Hematopoietic multipotent progenitor cell treated with erythropoietin and hydrocortisone succinate and interleukin-3 and kit ligand, for 8 days (in vitro differentiated cells): Measurements from ENCODE around the gene LHCGR.
A peak's percentile ranks its signal among the peaks of the same experiment; 100 is the strongest.

Experiments
- DNase-seq: peaks from one replicate; pipeline ENCODE4 v3.0.0-alpha.2; 2015

LHCGR gene

DNA sequence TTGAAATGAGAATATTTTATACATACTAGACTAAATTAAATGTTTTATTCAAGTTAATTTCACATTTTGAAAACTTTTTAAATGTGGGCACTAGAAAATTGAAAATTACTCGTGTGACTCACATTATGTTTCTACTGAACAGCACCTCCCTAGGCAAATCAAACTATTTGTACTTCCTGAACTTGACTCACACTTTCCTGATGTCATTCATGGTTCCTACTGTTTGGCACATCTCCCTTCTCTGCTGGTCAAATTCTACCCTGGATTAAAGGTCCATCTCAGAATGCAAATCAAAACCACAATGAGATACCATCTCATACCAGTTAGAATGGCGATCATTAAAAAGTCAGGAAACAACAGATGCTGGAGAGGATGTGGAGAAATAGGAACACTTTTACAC lies 16.7 kb downstream of the LHCGR start:
- DNase-seq = no peak

DNA sequence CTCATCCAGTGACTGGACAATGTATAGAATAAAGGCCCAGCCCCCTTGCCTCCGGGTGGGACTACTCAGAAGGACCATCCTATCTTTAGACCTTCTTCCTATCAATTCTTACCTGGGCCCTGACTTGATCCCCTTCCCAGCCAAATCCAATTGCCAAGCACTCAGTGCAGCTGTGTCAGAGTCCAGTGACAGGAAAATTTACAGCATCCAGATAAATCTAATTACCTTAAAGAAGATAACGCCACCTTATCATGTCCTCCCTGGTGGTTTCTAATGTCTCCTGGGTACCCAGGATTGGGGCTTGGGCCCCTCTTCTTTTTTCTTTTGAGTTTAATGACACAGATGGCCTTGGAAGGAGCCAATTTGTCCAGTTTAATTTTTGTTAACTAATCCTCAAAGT lies 19.3 kb downstream of the LHCGR start:
- no peak for DNase-seq

DNA sequence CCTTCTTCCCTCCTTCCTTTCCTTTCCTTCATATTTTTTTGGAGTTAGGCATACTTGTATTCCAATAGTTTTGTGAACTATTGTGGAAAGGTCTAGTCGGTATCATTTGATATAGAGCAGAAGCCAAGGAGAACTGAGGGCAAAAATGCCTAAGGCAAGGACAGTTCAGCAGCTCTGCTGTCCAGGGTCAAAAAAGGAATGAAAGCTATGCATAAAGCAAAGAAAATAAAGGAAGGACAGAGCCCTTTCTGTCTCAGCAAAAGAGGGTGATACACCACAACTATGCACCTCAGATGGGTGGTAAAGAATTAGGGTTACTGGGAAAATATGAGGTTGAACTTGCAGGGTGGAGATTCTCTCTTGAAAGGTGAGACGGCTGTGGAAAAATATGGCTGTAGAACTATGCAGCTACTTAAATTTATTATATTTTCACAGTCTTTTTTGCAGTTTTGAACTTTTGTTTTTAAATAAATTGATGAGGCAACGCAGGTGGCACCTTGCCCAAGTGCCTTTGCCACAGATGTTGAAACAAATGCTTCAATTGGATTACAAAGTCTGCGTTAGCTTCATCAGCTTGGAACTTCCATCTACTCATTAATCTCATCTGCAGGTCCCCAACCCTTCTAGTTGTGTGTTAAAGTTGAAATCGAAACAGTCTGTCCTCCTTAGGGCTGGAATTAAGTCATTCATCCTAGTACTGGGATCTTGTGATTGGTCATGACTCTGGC lies 20.8 kb downstream of the LHCGR start:
- DNase-seq = no peak

DNA sequence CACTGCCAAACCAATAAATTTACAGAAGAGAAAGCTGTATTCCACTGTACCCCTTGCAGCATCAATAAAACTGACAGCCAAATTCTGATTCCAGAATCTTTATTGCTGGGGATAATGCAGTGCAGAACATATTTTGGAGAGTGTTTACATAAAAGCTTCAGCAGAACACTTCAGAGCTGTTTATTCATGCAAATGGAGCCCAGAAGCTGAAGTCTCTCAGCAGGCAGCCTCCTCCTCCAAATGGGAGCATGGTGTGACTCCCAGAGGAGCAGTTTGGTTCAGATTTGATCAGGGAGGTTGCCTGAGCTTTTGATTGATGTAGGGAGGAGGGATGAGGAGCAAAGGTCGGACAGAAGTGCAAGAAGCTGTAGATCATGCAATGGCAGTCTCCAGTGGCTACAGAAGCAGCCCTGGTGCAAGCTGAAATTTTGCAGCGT lies 22.4 kb downstream of the LHCGR start:
- no peak for DNase-seq

DNA sequence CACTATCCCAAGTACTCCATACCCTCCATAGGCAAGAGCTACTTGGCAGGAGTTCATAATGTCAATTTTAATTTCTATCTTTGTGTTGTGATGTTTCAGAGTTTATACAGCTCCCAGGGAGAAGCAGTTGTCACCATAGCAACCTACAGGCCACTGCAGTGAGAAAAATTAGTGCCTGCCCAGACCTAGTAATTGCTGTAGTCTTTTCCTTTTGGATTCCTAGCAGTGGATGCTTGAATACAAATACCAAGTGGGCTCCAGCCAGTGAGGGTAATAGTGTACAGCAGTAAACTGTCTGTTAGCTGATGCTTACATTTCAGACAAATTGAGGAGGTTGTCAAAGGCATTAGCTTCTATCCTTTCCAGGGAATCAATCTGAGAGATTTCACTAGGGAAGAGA lies 26.7 kb downstream of the LHCGR start:
- DNase-seq = no peak

DNA sequence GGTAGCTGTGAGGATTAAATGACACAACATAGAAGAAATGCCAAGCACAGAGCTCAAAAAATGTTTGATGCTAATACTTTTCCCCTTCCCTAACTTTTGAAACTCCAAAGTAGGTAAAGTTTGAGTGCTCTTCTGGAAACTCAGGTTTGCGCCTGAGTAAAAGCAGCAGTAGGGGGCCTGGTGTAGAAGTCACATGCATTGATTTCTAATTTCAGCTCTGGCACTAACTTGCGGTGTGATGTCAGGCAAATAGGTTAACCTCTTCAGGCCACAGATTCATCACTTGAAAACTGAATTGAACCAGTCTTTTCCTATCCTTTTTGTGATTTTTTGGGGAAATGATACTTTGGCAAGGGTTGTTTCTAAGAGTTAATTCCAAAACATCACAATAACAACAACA lies 27.2 kb downstream of the LHCGR start:
- DNase-seq = no peak

DNA sequence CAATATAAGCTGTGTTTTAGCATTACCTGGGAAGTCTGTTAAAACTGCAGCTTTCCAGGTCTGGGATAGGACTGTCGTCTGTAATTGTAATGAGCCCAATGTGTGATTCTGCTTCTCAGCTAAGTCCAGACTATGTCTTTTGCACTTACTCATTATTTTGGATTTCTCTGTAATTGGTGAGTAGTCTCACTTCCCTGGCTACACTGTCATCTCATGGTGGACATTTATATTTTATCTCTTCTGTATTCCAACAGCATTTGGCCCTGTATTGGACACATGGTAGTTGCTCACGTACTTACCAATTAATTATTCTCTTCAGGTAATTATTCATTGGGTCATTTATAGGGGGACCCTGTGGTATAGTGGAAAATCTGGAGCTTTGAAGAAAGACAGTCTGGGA lies 28.0 kb downstream of the LHCGR start:
- no peak for DNase-seq

DNA sequence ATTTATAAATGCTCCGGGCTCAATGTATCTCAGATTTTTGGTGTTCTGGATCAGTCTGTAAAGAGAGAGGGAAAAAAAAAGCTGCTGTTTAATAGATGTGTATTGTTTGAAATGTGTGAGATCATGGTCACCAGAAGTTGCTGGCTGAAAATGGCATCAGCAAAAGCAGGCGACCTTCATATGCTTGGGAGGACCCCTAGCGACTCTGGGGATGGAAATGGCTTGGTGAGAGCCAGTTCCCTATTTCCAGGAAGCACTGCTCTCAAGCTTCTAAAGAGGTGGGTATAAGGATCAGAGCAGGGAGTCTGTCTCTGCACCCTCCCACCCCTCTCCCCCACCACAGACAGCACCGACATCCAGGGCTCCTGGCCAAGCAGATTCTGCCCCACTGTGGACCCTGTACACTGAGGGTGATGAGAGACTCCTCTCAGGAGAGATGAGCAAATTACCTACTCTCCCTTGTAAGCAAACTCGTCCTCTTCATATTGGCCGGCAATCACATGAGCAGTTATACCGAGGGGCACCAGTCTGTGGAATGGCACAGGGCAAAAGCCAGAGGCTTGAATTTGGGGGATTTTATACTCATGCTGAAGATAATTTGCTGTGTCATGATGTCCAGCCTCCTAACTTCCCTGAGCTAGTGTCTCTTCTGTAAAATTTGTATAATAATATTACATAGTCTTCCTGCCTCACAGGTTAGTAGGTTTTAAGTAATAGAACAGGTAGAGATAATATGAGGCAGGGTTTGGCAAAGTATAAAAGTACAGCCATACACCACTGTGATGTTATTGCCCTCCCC lies 29.6 kb downstream of the LHCGR start:
- peak; percentile 4 for DNase-seq

DNA sequence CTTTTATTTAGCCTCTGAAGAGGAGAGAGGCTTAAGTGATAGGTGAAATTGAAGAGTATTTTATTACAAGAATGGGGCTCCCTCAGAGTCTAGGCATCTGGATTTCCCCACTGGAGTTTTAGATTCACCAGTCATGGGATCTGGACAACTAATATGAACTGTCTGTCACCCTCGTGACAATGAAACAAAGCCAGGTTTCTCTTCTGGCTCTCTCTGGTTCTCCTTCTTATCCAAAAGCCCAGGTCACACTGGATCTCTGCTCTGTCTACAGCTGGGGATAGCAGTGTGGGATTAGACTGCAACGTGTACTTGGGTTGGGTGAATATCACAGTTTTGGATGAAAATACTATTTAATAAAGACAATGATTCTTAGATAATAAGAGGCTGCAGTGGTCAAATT lies 31.2 kb downstream of the LHCGR start:
- no peak for DNase-seq

DNA sequence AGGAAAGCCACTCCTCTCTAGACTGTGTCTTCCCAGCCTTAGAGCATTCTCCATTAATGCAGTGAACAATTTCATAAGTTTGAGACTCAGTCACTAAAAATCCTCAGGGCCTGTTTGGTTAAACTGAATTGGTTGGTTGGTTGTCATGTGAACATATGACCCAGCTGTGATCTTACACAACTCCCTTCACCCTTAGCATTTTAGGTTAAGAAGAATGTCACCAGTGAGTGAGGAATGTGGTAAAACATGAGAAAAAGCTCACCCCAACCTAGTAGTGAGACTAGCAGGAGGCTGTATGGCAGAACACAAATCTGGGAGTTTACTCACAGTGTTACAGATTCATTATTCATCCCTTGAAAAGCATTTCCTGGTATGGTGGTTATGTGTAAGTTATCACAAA lies 32.4 kb downstream of the LHCGR start:
- no peak for DNase-seq

DNA sequence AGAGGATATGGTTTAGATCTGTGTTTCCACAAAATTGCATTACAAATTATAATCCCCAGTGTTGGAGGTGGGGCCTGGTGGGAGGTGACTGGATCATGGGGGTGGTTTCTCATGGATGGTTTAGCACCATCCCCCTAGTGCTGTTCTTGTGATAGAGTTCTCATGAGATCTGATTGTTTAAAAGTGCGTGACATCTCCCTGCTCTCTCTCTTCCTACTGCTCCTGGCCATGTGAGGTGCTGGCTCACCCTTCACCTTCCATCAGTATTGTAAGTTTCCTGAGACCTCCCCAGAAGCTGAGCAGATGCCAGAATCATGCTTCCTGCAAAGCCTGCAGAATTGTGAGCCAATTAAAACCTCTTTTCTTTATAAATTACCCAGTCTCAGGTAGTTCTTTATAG lies 33.1 kb downstream of the LHCGR start:
- DNase-seq = no peak

DNA sequence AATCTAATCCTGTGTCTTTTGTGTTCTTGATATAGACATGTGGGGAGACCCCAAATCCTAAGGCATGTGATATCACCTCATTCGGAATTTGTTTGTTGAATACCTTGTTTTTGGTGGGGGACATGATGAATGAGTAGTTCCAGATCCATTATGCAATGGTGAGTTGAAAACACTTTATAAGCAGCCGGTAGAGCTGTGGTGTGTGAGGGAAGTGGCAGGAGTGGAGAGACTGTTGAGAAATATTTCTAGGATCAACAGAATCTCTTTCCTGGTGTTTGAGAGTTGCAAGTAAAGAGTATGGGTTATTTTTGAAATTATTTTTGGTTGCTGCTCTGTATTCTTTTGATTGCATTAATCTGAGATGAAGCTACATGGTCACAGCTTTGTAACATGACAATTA lies 34.4 kb downstream of the LHCGR start:
- no peak for DNase-seq

DNA sequence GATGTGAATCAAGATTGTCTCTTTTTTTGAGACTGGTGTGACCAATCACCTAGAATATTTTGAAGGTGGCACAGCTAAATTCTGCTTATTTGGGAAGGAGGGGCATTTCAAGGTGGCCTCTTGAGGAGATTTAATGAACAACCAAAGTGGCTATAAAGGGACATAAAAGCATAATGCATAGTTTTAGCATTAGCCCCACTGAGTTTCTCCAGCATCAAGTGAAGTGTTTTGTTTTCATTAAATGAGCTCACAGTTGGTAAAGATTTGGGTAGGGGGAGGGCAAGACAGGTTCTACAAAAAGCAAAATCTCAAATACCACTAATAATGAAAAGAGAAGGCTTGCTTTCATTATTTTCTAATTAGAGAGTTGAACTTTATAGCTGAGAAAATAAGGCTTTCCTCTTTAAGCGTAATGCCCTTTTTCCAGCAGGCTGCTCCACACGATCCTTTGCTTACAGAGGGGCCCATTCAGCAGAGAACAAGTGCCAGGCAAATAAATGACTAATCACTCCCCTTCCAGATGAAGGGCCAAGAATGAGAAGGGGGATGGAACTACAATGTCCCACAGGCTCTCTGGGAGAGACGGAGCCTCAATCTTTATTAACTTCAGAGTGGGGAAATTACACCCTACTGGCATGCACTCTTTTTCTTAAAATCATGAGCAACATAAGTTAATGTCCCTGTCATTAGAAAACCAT lies 35.9 kb downstream of the LHCGR start:
- no peak for DNase-seq

DNA sequence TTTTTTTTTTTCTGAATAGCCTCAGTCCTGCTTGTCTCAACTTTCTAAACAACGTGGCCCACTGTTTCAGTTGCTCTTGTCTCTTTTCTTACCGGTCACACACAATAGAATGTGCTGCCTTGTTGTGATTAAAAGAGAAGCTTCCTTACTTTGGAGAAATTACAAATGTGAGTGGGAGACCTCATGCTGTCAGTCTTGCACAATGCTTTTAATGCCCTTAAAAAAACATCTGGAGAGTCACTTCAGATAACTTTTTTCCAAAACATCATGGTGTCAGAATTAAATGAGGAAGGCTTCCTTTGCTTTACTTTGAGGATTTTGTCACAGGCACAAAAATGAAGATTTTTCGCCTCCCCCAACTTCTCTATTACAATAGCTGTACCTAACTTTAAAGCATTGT lies 37.7 kb downstream of the LHCGR start:
- DNase-seq = no peak

DNA sequence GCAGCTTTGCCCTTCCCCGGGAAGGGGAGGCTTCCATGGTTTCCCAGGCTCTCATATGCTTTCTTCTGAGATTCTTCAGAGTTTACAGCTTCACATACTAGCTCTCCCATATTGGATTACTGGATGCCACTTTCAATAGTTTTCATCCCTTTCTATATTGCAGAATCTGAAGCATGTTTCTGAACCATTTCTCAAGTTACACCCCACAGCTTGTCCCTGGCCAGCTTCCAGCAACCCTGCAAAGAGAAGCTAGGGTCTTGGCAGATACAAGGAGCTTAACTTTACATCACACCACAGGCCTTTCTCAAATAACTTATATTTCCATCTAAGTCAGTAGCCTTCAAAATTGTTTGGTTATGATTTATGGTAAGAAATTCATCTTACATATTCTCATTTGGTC lies 39.6 kb downstream of the LHCGR start:
- DNase-seq = no peak

DNA sequence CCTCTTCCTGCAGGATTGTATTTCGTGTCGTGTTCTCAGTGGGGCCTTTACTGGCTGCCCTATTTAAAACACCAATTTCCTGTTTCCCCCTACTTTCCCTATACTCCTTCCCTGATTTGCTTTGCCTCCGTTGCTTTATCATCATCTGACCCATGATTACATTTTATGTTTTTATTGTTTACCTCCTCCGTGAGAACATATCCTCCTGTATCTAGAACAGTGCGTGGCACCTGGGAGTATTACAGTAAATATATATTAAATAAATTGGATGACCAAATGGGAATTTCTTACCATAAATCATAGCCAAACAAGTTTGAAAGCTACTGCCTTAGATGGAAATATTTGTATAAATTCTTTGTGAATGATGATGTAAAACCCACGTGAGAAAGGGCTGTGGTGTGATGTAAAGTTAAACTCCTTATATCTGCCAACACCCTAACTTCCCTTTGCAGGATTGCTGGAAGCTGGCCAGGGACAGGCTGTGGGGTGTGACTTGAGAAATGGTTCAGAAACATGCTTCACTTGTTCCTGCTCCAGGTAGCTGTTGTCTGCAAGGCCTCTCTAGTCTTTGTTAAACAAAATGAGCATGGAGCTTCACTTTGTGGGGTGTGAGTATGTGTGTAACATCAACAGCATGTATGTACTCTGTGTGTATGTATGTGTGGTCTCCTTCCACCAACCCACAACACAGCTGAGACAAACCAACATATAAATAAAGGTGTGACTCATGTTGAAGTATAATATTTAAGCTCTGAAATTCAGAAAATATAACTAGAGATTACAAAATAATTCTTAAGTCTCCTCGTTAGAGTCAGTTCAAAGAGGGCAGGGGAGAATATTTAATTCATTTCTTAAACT lies 40.3 kb downstream of the LHCGR start:
- peak; percentile 51 for DNase-seq

DNA sequence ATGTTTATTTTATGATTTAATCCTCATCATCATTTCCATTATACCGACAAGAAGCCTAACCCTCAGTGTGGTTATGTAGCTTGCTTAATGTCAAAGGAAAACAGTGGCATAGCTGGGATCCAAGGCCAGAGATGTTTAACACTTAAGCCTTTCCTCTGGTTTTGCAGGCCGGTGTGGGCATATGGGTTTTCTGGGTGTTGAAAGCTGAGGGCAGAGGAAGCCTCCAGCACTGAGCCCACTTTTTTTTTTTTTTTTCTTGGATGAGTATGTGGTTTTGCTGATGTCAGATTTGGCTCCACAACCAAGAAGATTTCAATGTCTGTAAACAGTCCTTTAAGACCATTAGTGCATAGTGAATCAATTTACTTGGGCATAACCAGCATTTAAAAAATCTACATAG lies 41.3 kb downstream of the LHCGR start:
- DNase-seq = no peak

DNA sequence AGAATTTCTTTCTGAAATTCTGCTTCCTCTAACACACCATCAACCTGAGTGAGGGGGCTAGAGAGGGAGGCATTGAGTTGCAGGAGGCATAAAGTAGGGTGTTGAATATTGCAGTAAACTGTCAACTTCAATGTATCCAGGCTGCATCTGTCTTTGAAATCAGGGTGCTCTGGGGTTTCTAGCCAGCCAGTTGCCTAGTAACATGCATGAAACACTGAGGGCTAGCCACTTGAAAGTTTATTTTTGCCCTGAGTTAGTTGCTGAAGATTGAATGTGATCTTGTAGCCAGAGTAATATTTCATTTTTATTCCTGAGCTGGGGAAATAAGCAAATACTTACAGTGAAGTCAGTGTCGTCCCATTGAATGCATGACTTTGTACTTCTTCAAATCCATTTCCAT lies 41.9 kb downstream of the LHCGR start:
- no peak for DNase-seq

DNA sequence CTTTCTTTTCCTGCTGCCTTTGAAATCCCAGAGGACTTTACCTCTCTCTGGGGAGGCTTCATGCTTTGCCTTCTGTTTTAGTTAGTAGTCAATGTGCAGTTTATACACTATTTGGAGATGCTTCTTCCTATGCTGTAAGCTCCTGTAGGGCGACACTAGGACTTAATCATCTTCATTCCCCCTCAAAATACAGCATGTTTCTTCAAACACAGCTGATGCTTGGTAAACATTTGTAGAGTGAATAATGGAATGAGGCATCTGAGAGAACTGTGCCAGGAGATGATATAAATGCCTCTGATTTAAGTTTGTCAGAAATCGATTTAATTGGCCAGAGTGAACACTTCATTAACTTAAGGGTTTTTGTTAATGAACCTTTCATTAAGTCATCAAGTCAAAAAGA lies 43.4 kb downstream of the LHCGR start:
- no peak for DNase-seq

DNA sequence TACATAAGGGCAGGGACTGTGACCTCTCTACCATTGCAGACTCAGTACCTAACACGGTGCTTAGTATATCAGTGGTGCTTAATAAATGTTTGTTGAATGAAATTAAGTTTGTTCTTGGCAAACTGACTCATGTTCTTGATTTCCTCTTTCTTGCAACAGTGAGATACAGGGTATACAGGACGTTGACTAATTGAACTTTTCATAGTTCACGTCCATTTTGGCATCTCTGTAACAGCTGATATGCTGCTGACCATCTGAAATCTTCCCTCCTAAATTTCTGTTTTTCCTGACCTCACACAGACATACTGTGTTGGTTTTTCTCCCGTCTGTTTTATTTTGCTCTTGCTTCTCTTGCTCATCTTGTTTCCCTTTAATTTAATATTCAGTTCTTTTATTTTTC lies 44.2 kb downstream of the LHCGR start:
- no peak for DNase-seq

DNA sequence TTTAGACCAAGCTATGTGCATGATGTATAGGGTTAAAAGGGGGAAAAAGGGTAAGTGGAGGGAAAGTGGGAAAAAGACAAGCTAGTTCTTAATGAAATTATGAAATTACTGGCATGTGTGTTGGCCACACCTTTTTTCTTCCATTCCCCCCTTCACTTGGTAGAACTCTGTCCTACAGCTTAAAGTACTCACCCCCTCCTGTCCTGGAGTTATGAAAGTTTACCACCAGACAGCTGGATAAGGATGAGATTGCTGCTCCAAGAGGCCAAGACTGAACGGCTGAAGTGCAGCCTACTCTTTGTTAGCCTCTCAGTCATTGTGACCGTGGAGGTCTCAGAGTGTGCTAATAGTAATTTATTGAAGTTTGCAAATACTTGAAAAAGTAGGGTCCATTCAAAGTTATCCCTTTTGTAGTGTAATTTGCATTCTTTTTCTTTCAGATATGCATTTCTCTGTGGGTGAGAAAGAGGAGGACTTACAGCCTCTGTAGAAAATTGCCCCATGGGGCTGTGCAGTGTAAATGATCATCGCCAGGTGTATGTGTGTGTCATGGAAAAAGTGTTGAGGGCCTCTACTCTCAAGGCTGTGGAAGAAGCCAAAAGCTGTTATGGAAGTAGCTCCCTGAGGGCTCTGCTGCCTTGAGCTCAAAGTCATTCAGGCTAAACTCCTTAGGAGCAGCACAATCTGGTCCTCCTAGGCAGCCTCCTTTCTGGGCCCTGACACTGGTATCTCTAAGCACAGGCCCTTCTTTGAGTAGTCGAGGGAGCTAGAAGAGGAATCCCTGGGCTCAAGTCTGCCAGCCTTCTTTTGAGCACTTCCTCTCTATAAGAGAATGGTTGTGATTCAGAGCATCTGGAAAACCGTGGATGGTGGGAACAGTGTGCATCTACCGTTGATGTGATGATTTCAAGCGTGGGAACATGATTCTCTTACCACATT lies 46.2 kb downstream of the LHCGR start:
- no peak for DNase-seq

DNA sequence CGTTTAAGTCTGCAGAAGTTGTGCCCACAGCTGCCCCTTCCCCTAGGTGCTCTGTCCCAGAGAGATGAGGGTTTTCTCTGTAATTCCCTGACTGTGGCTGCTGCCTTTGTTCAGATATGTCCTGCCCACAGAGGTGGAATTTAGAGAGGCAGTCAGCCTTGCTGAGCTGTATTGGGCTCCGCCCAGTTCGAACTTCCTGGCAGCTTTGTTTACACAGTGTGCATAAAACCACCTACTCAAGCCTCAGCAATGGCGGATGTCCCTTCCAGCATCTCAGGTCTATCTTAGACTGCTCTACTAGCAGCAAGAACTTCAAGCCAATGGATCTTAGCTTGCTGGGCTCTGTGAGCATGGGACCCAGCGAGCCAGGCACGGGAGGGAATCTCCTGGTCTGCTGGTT lies 48.1 kb downstream of the LHCGR start:
- no peak for DNase-seq
